Peyer's patch (tissue), 4 donors: Measurements from ENCODE around the gene RAB7A. TPM values are rescaled to one million over a fixed set of nuclear protein-coding genes. Genes with fewer than 3 reads are reported as not detected.

Experiments used
- DNase-seq, 3 donors: peaks; one replicate each; pipeline ENCODE4 v3.0.0-alpha.2; 2017 to 2019
- H3K27ac ChIP-seq, 4 donors: fragments of 200-600 bp; sonication (generic); one replicate each; pipeline ENCODE4 v1.5.1; 2016 to 2019
- H3K27me3 ChIP-seq, 2 donors: fragments of 200-600 bp; sonication (generic); one replicate each; pipeline ENCODE4 v1.5.1; 2019
- H3K36me3 ChIP-seq, 3 donors: fragments of 200-600 bp; sonication (generic); one replicate each; pipeline ENCODE4 v1.5.1; 2016 to 2019
- H3K4me1 ChIP-seq, 4 donors: fragments of 200-600 bp; sonication (generic); one replicate each; pipeline ENCODE4 v1.5.1; 2016 to 2019
- H3K4me3 ChIP-seq, 4 donors: fragments of 200-600 bp; sonication (generic); 1 replicate in 3 of 4; 2 replicates in 1 of 4; pipeline ENCODE4 v1.5.1; 2016 to 2019; ENCODE audit warnings: mild to moderate bottlenecking in 1 of 4
- H3K9me3 ChIP-seq, 4 donors: fragments of 200-600 bp; sonication (generic); one replicate each; pipeline ENCODE4 v1.5.1; 2016 to 2019; ENCODE audit warnings: mild to moderate bottlenecking in 1 of 4
- POLR2A ChIP-seq, 2 donors: fragments of 450-650 bp; IDR thresholded peaks; one replicate each; pipeline ENCODE4 v1.5.1; 2017; ENCODE audit warnings: antibody characterized with exemption in 2 of 2, mild to moderate bottlenecking in 2 of 2, moderate library complexity in 2 of 2
- total RNA-seq, 4 donors: library from RNA; depleted of rRNA; stranded (reverse); fragments of >200 nt; gene quantifications; one replicate each; pipeline ENCODE4 v1.1.0, GENCODE V29; 2016
- TF ChIP-seq, protein P1 (sequence below), 6 experiments: fragments of 450-650 bp in 4 of 6; fragments of 200-600 bp in 2 of 6; sonication (generic) in 1 of 6; IDR thresholded peaks; one replicate each; pipeline ENCODE4 v1.5.1; 2017 to 2019; ENCODE audit warnings: antibody characterized with exemption in 6 of 6, mild to moderate bottlenecking in 3 of 6, moderate library complexity in 1 of 6

RAB7A gene
- total RNA-seq, 4 donors from 2014 or later, result 96.6 to 116 (median 99.4) TPM

DNA sequence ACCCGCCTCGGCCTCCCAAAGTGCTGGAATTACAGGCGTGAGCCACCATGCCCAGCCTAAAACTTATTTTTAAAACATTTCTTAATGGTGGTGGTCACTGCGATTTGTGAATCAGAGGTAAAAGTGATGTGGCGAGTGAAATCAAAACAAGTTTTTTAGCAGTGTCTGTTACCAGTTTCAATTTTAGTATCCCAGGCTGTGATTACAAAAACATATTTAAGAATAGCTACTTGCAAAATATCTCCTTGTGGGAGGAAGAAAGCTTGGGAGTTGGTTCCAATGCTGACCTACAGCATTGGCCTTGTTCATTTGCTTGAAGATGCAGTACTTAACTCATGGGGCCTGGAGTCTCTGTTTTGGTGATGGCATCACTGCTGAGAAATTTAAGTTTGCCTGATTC lies 4.5 kb downstream of the RAB7A start:
- H3K4me3 ChIP-seq, result no peak overlapping the region
- peaks cover 0 to 73% (median 9%) of the 10 kb centered on the region in 4 donors for H3K4me1 ChIP-seq
- TF ChIP-seq, protein P1, sequence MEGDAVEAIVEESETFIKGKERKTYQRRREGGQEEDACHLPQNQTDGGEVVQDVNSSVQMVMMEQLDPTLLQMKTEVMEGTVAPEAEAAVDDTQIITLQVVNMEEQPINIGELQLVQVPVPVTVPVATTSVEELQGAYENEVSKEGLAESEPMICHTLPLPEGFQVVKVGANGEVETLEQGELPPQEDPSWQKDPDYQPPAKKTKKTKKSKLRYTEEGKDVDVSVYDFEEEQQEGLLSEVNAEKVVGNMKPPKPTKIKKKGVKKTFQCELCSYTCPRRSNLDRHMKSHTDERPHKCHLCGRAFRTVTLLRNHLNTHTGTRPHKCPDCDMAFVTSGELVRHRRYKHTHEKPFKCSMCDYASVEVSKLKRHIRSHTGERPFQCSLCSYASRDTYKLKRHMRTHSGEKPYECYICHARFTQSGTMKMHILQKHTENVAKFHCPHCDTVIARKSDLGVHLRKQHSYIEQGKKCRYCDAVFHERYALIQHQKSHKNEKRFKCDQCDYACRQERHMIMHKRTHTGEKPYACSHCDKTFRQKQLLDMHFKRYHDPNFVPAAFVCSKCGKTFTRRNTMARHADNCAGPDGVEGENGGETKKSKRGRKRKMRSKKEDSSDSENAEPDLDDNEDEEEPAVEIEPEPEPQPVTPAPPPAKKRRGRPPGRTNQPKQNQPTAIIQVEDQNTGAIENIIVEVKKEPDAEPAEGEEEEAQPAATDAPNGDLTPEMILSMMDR (IDR thresholded peaks at IDR 0.05), result no peak
- no peak for TF ChIP-seq POLR2A (IDR thresholded peaks at IDR 0.05)
- no peaks in the 10 kb centered on the region for H3K9me3 ChIP-seq
- no peaks in the 10 kb centered on the region for H3K36me3 ChIP-seq
- no peaks in the 10 kb centered on the region for H3K27me3 ChIP-seq
- no peak for DNase-seq
- H3K27ac ChIP-seq, result no peak overlapping the region

- Histone ChIP-seq H3K27ac (no peak overlapping the region), H3K9me3 (no peaks in the 10 kb centered on the region), H3K27me3 (no peaks in the 10 kb centered on the region), H3K36me3 (no peaks in the 10 kb centered on the region), H3K4me3 (no peak overlapping the region), H3K4me1 (peaks cover 0 to 62% (median 0%) of the 10 kb centered on the region in 4 donors)
- no peak for TF ChIP-seq POLR2A (IDR thresholded peaks at IDR 0.05)
- TF ChIP-seq, protein P1 (IDR thresholded peaks at IDR 0.05), result no peak
- no peak for DNase-seq
Measured at GRCh38 chr3:128734523-128735189, 8.7 kb downstream of the RAB7A start.

DNA sequence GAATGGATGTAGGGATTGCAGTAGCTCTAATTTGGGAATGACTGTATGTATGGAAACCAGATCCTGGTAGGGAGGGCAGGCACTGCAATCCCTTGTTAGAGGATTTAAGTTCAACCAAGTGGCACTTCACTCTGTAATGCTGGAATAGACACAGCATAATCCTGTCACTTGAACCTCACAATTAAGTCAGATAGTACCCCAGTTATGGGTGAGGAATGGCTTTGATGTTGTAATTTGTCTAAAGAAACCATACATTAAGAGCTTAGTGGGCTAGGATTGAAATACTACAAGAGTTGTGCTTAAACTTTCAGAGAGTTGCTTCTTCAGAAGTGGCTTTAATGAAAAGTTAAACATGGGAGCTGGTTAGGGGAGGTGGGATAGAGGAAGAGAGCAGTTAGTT lies 9.3 kb downstream of the RAB7A start:
- H3K27ac ChIP-seq, result no peak overlapping the region

GRCh38 chr3:128735884-128736283 lies 9.9 kb downstream of the RAB7A start:
- no peak for DNase-seq
- TF ChIP-seq, protein P1 (IDR thresholded peaks at IDR 0.05), result no peak
- no peak for TF ChIP-seq POLR2A (IDR thresholded peaks at IDR 0.05)
- H3K27me3 ChIP-seq, result no peaks in the 10 kb centered on the region
- H3K4me3 ChIP-seq, result no peak overlapping the region
- H3K36me3 ChIP-seq, result no peaks in the 10 kb centered on the region
- H3K4me1 ChIP-seq, result peaks cover 0 to 50% (median 0%) of the 10 kb centered on the region in 4 donors
- H3K9me3 ChIP-seq, result no peaks in the 10 kb centered on the region
- H3K27ac ChIP-seq, result no peak overlapping the region

More for the DNA sequence above, 9.3 kb downstream of the RAB7A start:
- Histone ChIP-seq H3K27me3 (no peaks in the 10 kb centered on the region), H3K4me1 (peaks cover 0 to 56% (median 0%) of the 10 kb centered on the region in 4 donors), H3K9me3 (no peaks in the 10 kb centered on the region), H3K36me3 (no peaks in the 10 kb centered on the region), H3K4me3 (no peak overlapping the region)
- DNase-seq, result no peak
- TF ChIP-seq, protein P1 (IDR thresholded peaks at IDR 0.05), result no peak
- no peak for TF ChIP-seq POLR2A (IDR thresholded peaks at IDR 0.05)

GRCh38 chr3:128736601-128737000 lies 10.6 kb downstream of the RAB7A start:
- H3K27me3 ChIP-seq, result no peaks in the 10 kb centered on the region
- H3K36me3 ChIP-seq, result peaks cover 0 to 1% (median 0%) of the 10 kb centered on the region in 3 donors
- no peak overlapping the region for H3K4me3 ChIP-seq
- no peak for DNase-seq
- peaks cover 0 to 43% (median 0%) of the 10 kb centered on the region in 4 donors for H3K4me1 ChIP-seq
- no peaks in the 10 kb centered on the region for H3K9me3 ChIP-seq
- H3K27ac ChIP-seq, result no peak overlapping the region
- no peak for TF ChIP-seq POLR2A (IDR thresholded peaks at IDR 0.05)
- TF ChIP-seq, protein P1 (IDR thresholded peaks at IDR 0.05), result no peak
